ENCODE results near the gene PNRC2.
"Not testable (repeated sequence)": the region's sequence is repeated elsewhere in the genome, so short reads cannot be mapped to it uniquely, and the experiment has no call there.

PNRC2 gene

DNA sequence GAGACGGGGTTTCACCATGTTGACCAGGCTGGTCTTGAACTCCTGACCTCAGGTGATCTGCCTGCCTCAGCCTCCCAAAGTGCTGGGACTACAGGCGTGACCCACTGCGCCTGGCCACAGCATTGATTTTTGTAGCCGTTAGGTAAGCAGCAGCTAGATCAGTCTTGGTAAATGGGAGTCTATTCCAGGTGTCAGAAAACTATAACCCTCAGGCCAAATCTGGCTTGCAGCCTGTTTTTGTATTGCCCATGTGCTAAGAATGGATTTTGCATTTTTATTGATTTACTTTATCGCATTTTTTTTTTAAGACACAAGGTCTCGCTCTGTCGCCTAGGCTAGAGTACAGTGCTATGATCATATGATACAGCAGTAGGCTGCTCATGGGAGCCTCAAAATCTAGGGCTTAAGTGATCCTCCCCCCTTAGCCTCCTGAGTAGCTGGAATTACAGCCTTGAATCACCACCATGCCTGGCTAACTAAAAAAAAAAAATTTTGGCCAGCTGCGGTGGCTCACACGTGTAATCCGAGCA, 37.1 kb downstream of the PNRC2 start:
- DNase-seq, result no peak

DNA sequence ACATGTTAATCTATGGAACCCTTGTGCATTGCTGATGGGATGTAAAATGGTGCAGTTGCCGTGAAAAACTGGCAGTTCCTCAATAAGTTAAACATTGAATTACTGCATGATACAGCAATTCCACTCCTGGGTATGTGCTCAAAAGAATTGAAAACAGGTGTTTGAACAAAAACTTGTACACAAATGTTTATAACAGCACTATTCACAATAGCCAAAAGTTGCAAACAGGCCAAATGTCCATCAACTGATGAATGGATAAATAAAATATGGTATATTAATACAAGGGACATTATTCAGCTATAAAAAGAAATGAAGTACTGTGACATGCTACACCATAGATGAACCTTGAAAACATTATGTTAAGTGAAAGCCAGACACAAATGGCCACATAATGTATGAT, 38.2 kb downstream of the PNRC2 start:
- no peak for DNase-seq

DNA sequence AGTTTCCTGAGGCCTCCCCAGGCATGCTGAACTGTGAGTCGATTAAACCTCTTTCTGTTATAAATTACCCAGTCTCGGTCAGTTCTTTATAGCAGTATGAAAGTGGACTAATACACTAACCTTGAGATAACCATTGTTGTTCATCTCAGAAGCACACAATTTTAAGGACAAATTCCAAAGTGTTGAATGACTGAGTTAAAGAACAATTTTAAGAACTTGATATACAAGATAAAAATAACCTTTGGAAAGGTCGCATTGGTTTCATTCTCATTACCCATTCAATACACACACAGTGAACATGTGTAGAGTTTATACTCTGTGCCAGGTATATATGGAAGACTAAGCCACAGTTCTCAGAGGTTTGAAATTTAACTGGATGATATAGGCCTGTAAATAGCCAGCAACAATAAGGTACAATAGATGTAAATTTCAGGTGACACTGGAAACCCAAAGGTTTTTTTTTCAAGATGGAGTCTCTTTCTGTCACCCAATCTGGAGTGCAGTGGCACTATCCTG, 39.6 kb downstream of the PNRC2 start:
- no peak for DNase-seq

DNA sequence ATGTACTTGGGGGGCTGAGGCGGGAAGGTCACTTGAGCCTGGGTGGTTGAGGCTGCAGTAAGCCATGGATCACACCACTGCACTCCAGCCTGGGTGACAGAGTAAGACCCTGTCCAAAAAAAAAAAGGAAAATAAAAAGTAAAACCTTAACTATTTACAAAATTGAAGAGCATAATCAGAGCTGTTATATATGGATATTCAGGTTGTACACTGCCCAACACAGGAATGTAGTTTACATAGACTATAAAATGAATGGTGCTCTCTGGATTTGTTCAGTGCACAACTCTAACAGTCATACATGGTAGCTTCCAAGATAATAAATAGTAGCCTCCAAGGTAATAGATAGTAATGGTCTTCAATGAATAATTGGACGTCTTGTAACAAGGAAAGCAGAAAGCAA, 43.1 kb downstream of the PNRC2 start:
- DNase-seq, result no peak

DNA sequence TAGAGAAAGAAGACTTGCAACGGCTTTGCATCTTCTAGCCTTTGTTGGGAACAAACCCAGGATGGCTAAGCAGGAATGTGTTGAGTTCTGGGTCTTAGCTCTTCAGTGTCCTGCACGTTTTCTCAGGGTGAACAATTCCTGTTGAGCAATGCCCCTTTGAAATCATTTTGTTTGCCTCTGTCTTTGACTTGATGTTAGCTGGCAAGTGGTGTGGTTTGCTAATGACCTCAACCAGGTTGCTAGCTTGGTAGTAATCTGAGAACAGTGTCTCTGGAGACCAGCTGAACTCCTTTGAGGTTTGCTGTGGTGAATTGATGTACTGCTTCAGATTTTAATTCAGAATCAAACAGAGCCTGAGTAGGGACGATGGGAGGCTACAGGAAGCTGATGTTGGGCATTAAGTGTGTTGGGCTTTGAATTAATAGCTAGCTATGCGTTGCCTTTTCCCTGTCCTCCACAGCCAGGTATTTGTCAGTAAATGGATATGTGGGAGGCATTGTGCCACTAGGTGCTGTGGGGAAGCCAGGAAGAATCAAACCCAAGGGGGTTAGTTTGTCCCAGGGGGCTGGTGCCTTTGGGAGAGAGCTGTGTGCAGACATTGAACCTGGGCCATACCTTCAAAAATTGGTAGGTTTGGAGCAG, 43.8 kb downstream of the PNRC2 start:
- DNase-seq, result no peak

DNA sequence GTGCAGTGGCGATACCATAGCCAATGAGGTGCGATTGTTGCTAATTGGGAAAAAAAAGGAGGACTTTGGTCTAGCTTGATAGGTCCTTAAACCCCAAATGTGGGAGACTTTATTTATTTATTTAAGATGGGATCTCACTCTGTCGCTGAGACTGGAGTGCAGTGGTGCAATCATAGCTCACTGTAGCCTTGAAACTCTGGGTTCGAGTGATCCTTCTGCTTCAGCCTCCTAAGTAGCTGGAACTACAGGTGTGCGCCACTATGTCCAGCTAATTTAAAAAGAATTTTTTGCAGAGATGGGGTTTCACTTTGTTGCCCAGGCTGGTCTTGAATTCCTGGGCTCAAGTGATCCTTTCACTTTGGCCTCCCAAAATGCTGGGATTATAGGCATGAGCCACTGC, 44.5 kb downstream of the PNRC2 start:
- DNase-seq, result no peak

DNA sequence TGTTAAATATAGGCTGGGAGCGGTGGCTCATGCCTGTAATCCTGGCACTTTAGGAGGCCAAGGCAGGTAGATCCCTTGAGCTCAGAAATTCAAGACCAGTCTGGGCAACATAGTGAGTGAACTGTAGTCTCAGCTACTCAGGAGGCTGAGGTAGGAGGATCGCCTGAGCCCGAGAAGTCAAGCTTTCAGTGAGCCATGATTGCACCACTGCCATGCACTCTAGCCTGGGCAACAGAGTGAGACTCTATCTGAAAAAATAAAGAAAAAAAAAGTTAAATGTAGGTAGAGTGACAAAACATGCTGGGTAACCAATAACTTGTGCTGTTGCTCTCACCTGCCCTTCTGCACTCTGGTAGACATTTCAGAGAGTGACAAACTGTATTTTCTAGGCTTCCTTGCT, 45.5 kb downstream of the PNRC2 start:
- DNase-seq, result no peak

DNA sequence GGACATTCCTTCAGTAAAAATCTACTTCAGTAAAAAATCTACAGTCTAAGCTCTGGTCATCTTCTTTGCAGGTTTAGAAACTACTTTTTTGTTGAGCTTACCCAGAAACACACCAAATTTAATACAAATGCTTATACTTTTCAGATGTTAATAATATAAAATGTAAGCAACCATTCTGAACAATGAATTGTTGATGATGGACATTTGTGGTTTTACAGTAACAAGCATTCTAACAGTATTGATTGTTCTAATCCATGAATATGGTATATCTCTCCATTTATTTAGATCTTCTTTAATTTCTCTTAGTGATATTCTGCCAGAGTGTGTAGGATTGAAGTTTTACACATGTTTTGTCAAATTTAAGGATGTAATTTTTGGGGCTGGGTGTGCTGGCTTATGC, 47.5 kb downstream of the PNRC2 start:
- no peak for DNase-seq

DNA sequence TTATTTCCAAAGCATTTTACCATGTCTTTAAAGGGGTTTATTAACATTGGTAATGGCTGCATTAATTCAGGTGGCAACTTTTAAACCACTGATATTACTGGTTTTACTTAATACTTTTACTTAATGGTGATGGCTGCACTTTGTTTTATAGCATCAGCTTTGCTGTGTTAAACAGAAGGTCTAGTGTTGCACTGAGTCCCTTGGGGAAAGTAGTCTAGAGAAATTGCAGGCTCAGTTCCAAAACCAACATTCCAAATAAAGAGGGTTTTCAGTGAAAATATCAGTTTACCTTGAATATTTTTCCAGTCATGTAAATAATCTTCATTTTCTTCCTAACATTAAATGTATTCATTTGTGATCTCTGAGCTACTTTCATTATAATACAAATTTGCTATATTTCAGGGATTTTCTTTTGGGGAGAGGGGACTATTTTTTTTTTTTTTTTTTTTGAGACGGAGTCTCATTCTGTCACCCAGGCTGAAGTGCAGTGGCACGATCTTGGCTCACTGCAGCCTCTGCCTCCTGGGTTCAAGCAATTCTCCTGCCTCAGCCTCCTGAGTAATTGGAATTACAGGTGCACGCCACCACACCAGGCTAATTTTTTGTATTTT, 49.1 kb downstream of the PNRC2 start:
- DNase-seq, result not testable (repeated sequence)

DNA sequence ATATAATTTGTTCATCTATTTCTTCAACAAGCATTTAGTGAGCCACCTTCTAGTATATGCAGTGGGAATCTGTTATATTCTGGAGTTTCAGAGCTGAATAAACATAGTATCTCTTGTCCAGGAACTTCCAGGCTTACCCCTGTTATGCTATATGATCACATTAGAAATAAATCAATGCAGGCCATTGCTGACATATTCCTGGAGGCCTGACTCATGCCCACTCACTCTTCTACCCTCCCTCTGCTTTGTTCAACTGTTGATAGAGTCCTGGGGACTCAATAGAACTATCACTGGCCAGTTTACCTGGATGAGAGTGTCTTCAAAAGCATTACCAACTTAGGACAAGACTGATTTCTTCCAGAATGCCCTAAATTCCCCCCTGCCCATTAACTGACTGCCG, 49.8 kb downstream of the PNRC2 start:
- no peak for DNase-seq

DNA sequence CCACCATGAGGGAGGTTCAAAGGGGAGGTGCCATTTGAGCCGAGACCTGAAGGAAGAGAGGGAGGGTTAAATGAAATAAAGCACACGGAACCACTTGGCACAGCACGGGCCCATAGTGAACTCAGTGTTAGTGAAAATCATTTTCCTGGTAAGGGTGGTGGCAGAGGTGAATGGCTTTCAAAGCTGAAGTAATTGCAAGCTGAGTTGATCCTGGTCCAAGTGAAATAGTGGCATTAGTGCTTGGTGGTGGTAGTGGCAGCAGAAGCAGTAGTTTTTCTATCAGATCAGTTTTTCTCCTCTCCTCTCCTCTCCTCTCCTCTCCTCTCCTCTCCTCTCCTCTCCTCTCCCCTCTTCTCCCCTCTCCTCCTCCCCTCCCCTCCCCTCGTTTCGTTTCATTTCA, 51.0 kb downstream of the PNRC2 start:
- no peak for DNase-seq

DNA sequence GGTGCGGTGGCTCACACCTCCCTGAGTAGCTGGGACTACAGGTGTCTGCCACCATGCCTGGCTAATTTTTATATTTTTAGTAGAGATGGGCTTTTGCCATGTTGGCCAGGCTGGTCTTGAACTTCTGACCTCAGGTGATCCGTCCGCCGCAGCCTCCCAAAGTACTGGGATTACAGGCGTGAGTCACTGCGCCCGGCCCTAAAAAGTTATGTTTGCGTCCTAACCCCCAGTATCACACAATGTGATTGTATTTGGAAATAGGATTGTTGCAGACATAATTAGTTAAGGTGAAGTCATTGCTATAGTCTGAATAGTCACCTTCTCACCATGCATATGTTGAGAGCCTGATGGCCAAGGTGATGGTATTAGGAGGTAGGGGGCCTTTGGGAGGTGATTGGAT, 53.2 kb downstream of the PNRC2 start:
- DNase-seq, result not testable (repeated sequence)
